BLaER1 (cell line): ENCODE measurements around the gene CLEC9A.

Source experiments
- H3K27ac ChIP-seq: shearing (Covaris generic); formaldehyde crosslinking; 2 replicates; pipeline ENCODE4 v1.8.1; 2022
- H3K27me3 ChIP-seq: shearing (Covaris generic); formaldehyde crosslinking; 2 replicates; pipeline ENCODE4 v1.8.1; 2022
- H3K36me3 ChIP-seq: shearing (Covaris generic); formaldehyde crosslinking; 2 replicates; pipeline ENCODE4 v1.8.1; 2022
- H3K4me1 ChIP-seq: shearing (Covaris generic); formaldehyde crosslinking; 2 replicates; pipeline ENCODE4 v1.8.1; 2022
- H3K4me2 ChIP-seq: shearing (Covaris generic); formaldehyde crosslinking; 2 replicates; pipeline ENCODE4 v1.8.1; 2022
- H3K4me3 ChIP-seq: shearing (Covaris generic); formaldehyde crosslinking; 2 replicates; pipeline ENCODE4 v1.8.1; 2022
- H3K9ac ChIP-seq: shearing (Covaris generic); formaldehyde crosslinking; 2 replicates; pipeline ENCODE4 v1.8.1; 2022
- H3K9me3 ChIP-seq: shearing (Covaris generic); formaldehyde crosslinking; 2 replicates; pipeline ENCODE4 v1.8.1; 2022
- H4K20me1 ChIP-seq: shearing (Covaris generic); formaldehyde crosslinking; 2 replicates; pipeline ENCODE4 v1.8.1; 2022
- Cebpa-rat ChIP-seq: shearing (Covaris generic); IDR thresholded peaks from 2 replicates; pipeline ENCODE4 v1.8.1; 2022

Gene CLEC9A

DNA sequence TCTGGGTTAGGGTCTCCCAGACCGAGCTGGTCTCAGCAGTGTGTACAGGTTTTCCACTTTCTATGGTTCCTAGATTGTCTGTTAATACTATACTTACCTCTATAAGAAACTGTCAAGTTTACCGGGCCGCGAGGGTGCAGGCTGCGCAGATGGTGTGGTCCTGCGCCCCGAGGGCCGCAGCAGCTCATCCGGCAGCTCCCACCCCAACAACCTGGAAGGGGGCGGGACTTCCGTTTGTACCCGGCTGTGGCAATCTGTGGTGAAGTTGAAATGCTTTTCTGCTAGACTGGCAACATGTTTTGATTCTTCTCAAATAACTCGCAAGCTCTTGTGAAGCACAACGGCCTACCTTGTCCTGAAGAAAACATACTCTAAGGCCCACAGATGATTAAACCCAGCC lies at the start of gene CLEC9A:
CLEC9A (plus strand) TSS at position 237 of the 400 bp plus-strand sequence. CDS start 22,006 bp downstream, outside the sequence.
- no peaks in the 10 kb centered on the region for H3K27me3 ChIP-seq
- H3K9me3 ChIP-seq, result peaks cover 4% of the 10 kb centered on the region; the same call in 1 of the 2 replicates
- no peak within 1 kb of the TSS for H3K4me3 ChIP-seq
- no peak within 1 kb of the TSS for H3K9ac ChIP-seq
- H3K4me1 ChIP-seq, result no peaks in the 10 kb centered on the region
- no peak within 1 kb of the TSS for H3K27ac ChIP-seq
- no peak for TF ChIP-seq Cebpa-rat
- no peaks in the 10 kb centered on the region for H3K36me3 ChIP-seq
- no peak within 1 kb of the TSS for H3K4me2 ChIP-seq
- no peaks in the 10 kb centered on the region for H4K20me1 ChIP-seq

DNA sequence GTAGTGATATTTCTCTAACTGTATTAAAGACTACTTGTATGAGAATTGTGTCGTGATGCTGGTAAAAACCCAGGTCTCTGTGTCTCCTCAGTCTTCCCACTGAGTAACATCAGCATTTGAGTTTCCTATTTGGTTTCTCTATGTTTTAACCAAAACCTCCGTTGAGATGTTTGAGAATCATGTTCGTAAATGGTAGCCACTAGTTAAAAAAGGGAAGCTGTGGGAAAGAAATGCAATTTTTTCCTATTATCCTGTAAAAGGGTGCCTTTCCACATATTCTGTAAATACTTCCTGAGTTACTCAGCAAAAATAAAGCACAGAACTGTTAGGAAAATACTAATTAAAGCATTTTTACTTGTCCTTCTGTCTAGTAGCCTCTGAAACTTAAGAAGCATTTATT lies 38.6 kb upstream of the CLEC9A start:
- H3K4me3 ChIP-seq, result no peak overlapping the region
- no peak overlapping the region for H3K27ac ChIP-seq
- no peaks in the 10 kb centered on the region for H3K9me3 ChIP-seq
- no peaks in the 10 kb centered on the region for H3K27me3 ChIP-seq
- TF ChIP-seq Cebpa-rat, result no peak
- no peak overlapping the region for H3K9ac ChIP-seq
- no peaks in the 10 kb centered on the region for H4K20me1 ChIP-seq
- H3K4me2 ChIP-seq, result no peak overlapping the region
- H3K4me1 ChIP-seq, result no peaks in the 10 kb centered on the region
- no peaks in the 10 kb centered on the region for H3K36me3 ChIP-seq

DNA sequence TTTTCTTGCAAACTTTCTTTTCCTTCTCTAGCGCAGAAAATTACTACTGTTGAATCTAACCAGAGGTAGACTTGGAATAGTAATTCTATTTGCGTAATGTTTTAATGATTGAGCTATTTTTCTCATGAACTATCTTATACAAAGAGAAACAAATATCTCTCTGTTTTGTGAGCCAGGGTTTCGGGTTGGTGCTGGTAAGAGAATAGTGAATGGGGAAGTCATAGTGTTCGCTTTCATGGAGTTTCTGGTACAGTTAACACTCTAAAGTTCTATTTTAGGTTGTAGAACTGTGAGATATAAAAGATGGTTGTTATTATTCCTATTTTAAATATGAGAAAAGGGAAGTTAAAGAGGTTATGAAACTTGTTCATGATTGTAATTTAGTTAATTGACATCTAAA lies 38.2 kb upstream of the CLEC9A start:
- Histone ChIP-seq H3K36me3 (no peaks in the 10 kb centered on the region), H3K9me3 (no peaks in the 10 kb centered on the region), H3K27ac (no peak overlapping the region), H3K4me3 (no peak overlapping the region), H3K9ac (no peak overlapping the region), H3K27me3 (no peaks in the 10 kb centered on the region), H3K4me2 (no peak overlapping the region), H3K4me1 (no peaks in the 10 kb centered on the region), H4K20me1 (no peaks in the 10 kb centered on the region)
- no peak for TF ChIP-seq Cebpa-rat

DNA sequence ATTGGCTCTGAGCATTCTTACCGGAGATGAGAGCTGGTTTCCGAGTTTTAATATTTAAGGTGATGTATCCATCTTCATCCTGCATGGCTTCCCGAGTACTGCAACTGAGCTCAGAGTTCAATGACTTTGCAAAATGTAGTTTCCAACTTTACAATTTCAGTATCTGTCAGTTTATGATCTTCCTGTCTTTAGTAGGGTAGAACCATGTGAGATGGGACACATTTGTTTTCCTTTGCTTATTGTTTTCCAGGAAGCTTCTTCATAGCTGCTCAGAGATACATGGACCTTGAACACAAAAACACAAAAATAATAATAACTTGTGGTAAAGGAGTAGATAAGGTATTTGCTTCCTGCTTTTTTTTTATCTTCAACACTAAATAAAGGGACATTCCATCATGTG lies 31.5 kb upstream of the CLEC9A start, which contains the start of gene CLEC1B:
CLEC1B (minus strand) TSS at position 106 of the 400 bp plus-strand sequence; CDS start at position 85, 21 bp downstream.
- Histone ChIP-seq H3K27me3 (no peaks in the 10 kb centered on the region), H3K9ac (no peak within 1 kb of the TSS)
- TF ChIP-seq Cebpa-rat, result no peak

DNA sequence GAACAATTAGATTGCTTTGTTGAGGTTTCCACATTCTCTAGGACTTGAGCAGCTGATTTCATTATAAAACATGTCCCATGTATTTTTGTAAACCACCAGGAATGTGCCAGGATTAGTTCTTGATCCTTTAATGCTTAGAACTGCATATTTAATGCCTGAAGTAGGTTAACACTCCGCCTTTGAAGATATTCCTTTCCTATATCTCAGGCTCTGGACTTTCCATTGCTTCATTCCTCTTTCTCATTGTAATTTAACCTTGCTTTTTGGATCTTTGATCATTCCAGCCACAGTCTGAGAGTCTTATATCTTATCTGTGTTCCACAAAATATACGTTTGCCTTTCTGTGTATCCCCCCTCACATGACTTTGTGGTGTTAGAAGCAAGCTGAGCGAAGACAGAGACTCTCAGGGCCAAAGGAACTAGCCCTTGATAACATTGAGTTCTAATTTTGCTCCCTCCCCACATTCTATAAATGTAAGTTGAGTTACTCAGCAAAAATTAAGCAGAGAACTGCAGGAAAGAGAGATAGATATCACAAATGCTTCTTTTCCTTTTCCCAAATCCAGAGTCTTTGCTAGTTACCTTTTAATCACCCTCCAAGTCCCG lies 29.2 kb upstream of the CLEC9A start:
- no peaks in the 10 kb centered on the region for H3K9me3 ChIP-seq
- H3K4me1 ChIP-seq, result no peaks in the 10 kb centered on the region
- no peaks in the 10 kb centered on the region for H3K27me3 ChIP-seq
- no peak for TF ChIP-seq Cebpa-rat
- no peak overlapping the region for H3K27ac ChIP-seq
- H4K20me1 ChIP-seq, result no peaks in the 10 kb centered on the region
- no peak overlapping the region for H3K9ac ChIP-seq
- H3K4me3 ChIP-seq, result no peak overlapping the region
- H3K4me2 ChIP-seq, result no peak overlapping the region
- H3K36me3 ChIP-seq, result no peaks in the 10 kb centered on the region

More for the DNA sequence above, 31.5 kb upstream of the CLEC9A start, which contains the start of gene CLEC1B:
- no peaks in the 10 kb centered on the region for H4K20me1 ChIP-seq
- H3K36me3 ChIP-seq, result no peaks in the 10 kb centered on the region
- H3K4me1 ChIP-seq, result no peaks in the 10 kb centered on the region
- no peak within 1 kb of the TSS for H3K27ac ChIP-seq
- no peak within 1 kb of the TSS for H3K4me2 ChIP-seq
- H3K9me3 ChIP-seq, result no peaks in the 10 kb centered on the region
- H3K4me3 ChIP-seq, result no peak within 1 kb of the TSS

DNA sequence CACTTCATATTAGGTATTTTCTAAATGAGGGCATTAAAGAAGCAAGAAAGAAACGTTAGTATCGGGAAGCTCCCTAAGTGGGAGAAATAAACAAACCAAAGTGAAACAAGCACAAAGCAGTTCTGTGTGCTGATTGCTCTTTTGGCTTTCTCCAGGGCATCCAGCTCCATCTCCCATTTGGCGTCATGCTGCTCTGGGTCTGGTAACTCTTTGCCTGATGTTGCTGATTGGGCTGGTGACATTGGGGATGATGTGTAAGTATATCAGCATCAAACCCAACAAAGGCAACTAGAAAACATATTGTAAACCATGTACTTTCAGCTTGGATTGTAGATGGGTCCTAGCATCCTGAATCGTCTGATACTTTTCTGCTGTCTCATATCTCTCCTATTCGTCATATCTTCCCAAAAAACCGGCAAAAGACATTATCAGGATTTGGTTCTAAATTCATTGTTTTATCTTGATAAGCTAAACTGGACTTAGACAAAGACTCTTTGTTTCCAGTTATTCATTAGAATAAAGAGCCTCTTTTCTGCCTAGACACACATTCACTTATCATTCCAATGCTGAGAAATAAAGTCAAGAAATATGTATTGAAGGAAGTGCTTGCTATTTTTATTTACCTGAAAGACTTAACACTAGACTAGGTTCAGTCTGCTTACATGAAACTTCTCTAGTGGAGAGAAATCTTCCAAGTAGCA lies 17.7 kb upstream of the CLEC9A start:
- H4K20me1 ChIP-seq, result no peaks in the 10 kb centered on the region
- no peak overlapping the region for H3K4me2 ChIP-seq
- no peak overlapping the region for H3K9ac ChIP-seq
- no peak for TF ChIP-seq Cebpa-rat
- no peak overlapping the region for H3K4me3 ChIP-seq
- no peaks in the 10 kb centered on the region for H3K4me1 ChIP-seq
- no peaks in the 10 kb centered on the region for H3K36me3 ChIP-seq
- H3K27ac ChIP-seq, result no peak overlapping the region
- no peaks in the 10 kb centered on the region for H3K27me3 ChIP-seq
- no peaks in the 10 kb centered on the region for H3K9me3 ChIP-seq

DNA sequence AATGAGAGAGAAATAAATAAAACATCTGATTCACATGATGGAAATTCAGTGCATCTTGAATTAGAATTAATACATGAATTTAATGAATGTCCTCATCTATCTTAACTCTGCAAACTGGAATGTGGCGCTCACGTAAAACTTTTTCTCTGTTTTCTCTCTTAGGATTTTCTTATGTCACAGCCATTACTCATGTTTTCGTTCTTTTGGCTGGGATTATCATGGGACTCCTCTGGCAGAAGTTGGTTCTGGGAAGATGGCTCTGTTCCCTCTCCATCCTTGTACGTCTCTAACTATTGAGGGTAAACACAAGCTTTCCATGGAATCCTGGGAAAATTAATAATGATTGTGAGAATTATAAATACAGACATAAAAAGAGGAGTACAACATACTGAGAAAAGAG lies 15.0 kb upstream of the CLEC9A start:
- no peak for TF ChIP-seq Cebpa-rat
- no peak overlapping the region for H3K4me3 ChIP-seq
- no peaks in the 10 kb centered on the region for H4K20me1 ChIP-seq
- no peak overlapping the region for H3K4me2 ChIP-seq
- H3K27ac ChIP-seq, result no peak overlapping the region
- H3K9me3 ChIP-seq, result no peaks in the 10 kb centered on the region
- no peaks in the 10 kb centered on the region for H3K27me3 ChIP-seq
- no peaks in the 10 kb centered on the region for H3K4me1 ChIP-seq
- H3K9ac ChIP-seq, result no peak overlapping the region
- H3K36me3 ChIP-seq, result no peaks in the 10 kb centered on the region

DNA sequence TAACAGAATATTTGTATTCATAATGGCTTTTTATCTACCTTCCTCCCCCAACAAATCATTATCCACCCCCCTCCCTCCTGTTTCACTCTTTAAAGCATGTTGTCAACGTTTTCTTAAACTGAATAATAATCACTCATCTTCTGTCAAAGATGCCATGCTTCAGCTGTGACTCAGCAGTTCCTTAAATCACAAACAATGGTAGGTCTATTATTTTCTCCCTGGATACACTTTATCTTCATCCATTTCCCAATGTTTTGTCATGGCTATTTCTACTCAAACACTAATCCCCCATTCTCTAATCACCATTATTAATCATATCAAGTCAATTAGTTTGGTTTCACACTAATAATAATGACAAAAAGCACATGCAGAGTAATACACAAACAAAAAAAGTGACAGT lies 13.6 kb upstream of the CLEC9A start:
- H3K36me3 ChIP-seq, result no peaks in the 10 kb centered on the region
- H3K9ac ChIP-seq, result no peak overlapping the region
- no peaks in the 10 kb centered on the region for H4K20me1 ChIP-seq
- no peak overlapping the region for H3K4me3 ChIP-seq
- H3K4me2 ChIP-seq, result no peak overlapping the region
- H3K27ac ChIP-seq, result no peak overlapping the region
- no peaks in the 10 kb centered on the region for H3K9me3 ChIP-seq
- H3K4me1 ChIP-seq, result no peaks in the 10 kb centered on the region
- no peak for TF ChIP-seq Cebpa-rat
- H3K27me3 ChIP-seq, result no peaks in the 10 kb centered on the region

DNA sequence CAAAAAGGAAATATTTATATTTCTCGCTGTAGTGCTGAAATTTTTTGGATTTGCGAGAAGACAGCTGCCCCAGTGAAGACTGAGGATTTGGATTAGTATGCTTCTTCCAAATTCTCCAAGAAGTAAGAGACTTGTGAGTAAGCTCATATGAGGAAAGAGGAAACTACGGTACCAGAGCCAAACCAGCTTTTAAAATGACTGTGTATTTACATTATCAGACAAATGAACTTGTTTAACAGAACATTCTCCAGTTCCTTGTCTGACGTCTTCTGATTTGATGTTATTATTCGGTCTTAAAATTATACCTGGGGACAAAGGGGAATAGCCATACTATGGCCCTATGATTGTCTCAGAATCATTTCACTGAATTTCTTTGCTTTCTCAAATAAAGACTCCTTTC lies 12.1 kb upstream of the CLEC9A start:
- no peak for TF ChIP-seq Cebpa-rat
- Histone ChIP-seq H3K27me3 (no peaks in the 10 kb centered on the region), H3K4me2 (no peak overlapping the region), H3K36me3 (no peaks in the 10 kb centered on the region), H4K20me1 (no peaks in the 10 kb centered on the region), H3K9ac (no peak overlapping the region), H3K27ac (no peak overlapping the region), H3K4me3 (no peak overlapping the region), H3K4me1 (no peaks in the 10 kb centered on the region), H3K9me3 (no peaks in the 10 kb centered on the region)

DNA sequence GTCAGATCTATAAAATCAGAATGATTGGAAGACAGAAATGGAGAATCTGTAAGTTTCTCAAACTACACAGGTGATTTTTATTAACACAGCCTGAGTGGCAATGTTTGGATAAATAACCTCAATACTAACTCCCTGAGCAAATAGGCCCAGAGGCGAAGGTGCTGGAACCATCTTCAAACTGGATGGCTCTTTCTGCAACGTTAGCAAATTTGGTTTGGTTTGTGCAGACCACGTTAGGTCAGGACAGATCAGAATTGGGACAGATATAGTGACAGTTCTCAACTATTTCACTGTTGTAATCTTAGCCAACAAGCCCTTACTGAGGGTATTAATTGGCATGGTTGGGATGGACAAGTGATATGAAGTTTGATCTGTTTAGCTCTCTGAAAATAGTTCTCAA lies 9.1 kb upstream of the CLEC9A start:
- Histone ChIP-seq H3K9me3 (no peaks in the 10 kb centered on the region), H3K27me3 (no peaks in the 10 kb centered on the region), H3K9ac (no peak overlapping the region), H3K36me3 (no peaks in the 10 kb centered on the region), H3K27ac (no peak overlapping the region), H3K4me3 (no peak overlapping the region), H4K20me1 (no peaks in the 10 kb centered on the region), H3K4me2 (no peak overlapping the region), H3K4me1 (no peaks in the 10 kb centered on the region)
- TF ChIP-seq Cebpa-rat, result no peak
